NB4 (cell line): ENCODE data around the gene CHD2.

Experiments
- DNase-seq: peaks from one replicate; pipeline ENCODE4 v3.0.0; 2010; ENCODE audit warnings: low read depth
- H3K4me3 ChIP-seq: one replicate; pipeline ENCODE4 v1.5.1; 2011; ENCODE audit warnings: mild to moderate bottlenecking, low read depth, low read length, moderate library complexity
- CTCF ChIP-seq: IDR thresholded peaks from one replicate; pipeline ENCODE4 v1.5.1; 2012; ENCODE audit warnings: low read depth, low read length
- MAX ChIP-seq: IDR thresholded peaks from 2 replicates; pipeline ENCODE4 v1.6.1; 2011; ENCODE audit warnings: low read depth, low read length
- MYC ChIP-seq: IDR thresholded peaks from 2 replicates; pipeline ENCODE4 v1.6.1; 2011; ENCODE audit warnings: low read depth, low read length
- POLR2A ChIP-seq: IDR thresholded peaks from 2 replicates; pipeline ENCODE4 v1.6.1; 2011; ENCODE audit warnings: mild to moderate bottlenecking; ENCODE audit not compliant: insufficient read length; ENCODE audit errors: extremely low read depth

The CHD2 gene

GRCh38 chr15:92951800-92952457 lies 51.8 kb downstream of the CHD2 start:
- no peak for TF ChIP-seq POLR2A
- no peak for TF ChIP-seq MYC
- no peak for TF ChIP-seq MAX
- TF ChIP-seq CTCF, result no peak
- DNase-seq, result no peak
- no peak overlapping the region for H3K4me3 ChIP-seq

- H3K4me3 ChIP-seq, result no peak overlapping the region
- TF ChIP-seq POLR2A, result no peak
- TF ChIP-seq MAX, result no peak
- no peak for TF ChIP-seq CTCF
- TF ChIP-seq MYC, result no peak
- no peak for DNase-seq
Observed at GRCh38 chr15:92952458-92952850, 52.3 kb downstream of the CHD2 start.

GRCh38 chr15:92953566-92953965 lies 53.4 kb downstream of the CHD2 start:
- TF ChIP-seq POLR2A (no peak), MAX (no peak), MYC (no peak), CTCF (no peak)
- H3K4me3 ChIP-seq, result no peak overlapping the region
- DNase-seq, result no peak

GRCh38 chr15:92954002-92954401 lies 53.9 kb downstream of the CHD2 start:
- H3K4me3 ChIP-seq, result no peak overlapping the region
- TF ChIP-seq MYC (no peak), POLR2A (no peak), CTCF (no peak), MAX (no peak)

GRCh38 chr15:92954578-92954977 lies 54.5 kb downstream of the CHD2 start:
- peak; percentile 61 for DNase-seq
- H3K4me3 ChIP-seq, result no peak overlapping the region
- TF ChIP-seq CTCF (peak; percentile 60), MAX (no peak)

More at GRCh38 chr15:92954002-92954401, 53.9 kb downstream of the CHD2 start:
- no peak for DNase-seq

GRCh38 chr15:92955706-92956105 lies 55.6 kb downstream of the CHD2 start:
- DNase-seq, result no peak
- H3K4me3 ChIP-seq, result no peak overlapping the region
- TF ChIP-seq MYC, result no peak
- no peak for TF ChIP-seq MAX
- TF ChIP-seq CTCF, result no peak
- TF ChIP-seq POLR2A, result no peak
